ENCODE results near the gene CDKN1C.
A peak's percentile ranks its signal among the peaks of the same experiment; 100 is the strongest.

Gene CDKN1C

GRCh38 chr11:2885678-2886081 is at the start of gene CDKN1C:
CDKN1C (minus strand) TSS chr11:2885775; CDS start chr11:2885456, 319 bp downstream.
- peak; percentile 39 for DNase-seq

GRCh38 chr11:2934611-2935239 is 49.1 kb upstream of the CDKN1C start:
- DNase-seq: no peak

DNA sequence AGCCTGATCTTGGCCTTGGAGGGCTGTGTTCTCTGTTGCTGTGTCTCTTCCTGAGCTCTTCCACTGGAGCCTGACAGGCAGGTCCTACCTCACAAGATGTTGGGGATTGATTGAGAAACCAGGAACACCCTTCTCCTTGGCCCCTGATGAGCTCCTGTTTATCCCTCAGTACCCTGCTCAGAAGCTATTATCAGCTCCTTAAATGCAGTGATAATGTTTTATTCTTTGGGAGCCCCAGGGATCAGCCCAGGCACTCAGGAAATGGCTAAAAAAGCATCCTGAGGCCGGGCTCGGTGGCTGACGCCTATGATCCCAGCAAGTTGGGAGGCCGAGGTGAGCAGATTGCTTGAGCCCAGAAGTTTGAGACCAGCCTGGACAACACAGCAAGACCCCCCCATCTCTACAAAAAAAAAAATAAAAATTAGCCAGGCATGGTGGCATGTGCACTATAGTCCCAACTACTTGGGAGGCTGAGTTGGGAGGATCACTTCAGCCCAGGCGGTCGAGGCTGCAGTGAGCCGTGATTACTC is 48.5 kb upstream of the CDKN1C start:
- DNase-seq: no peak

DNA sequence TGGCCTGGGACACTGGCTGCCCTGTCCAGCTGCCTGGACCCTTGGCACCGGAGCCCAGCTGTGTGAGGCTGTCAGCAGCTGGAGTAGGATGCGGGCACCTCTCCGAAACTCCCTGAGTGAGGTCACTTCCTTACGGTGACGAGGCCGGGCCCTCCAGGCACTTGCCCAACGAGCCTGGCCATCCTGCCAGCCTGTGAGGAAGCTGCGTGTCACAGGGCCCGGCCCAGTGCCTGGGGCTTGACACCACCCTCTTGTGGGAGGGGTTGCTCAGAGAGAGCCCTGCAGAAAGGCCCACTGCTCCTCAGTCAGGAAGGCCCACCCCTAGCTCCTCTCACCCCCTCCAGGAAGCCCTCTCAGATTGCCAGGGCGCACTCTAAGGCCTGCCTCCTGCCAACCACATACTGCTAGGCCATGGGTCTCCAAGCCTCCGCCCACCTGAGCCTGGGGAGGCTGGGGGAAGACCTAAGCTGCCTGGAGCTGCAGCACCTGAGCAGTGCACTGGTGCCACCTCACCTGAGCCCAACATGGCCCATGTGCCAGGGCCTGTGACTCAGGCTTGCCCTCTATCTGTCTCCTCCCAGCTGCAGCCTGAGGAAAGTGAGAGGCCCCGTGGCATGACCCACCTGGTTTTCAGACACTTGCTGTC is 47.9 kb upstream of the CDKN1C start:
- no peak for DNase-seq

GRCh38 chr11:2932850-2933251 is 47.3 kb upstream of the CDKN1C start:
- DNase-seq: no peak

DNA sequence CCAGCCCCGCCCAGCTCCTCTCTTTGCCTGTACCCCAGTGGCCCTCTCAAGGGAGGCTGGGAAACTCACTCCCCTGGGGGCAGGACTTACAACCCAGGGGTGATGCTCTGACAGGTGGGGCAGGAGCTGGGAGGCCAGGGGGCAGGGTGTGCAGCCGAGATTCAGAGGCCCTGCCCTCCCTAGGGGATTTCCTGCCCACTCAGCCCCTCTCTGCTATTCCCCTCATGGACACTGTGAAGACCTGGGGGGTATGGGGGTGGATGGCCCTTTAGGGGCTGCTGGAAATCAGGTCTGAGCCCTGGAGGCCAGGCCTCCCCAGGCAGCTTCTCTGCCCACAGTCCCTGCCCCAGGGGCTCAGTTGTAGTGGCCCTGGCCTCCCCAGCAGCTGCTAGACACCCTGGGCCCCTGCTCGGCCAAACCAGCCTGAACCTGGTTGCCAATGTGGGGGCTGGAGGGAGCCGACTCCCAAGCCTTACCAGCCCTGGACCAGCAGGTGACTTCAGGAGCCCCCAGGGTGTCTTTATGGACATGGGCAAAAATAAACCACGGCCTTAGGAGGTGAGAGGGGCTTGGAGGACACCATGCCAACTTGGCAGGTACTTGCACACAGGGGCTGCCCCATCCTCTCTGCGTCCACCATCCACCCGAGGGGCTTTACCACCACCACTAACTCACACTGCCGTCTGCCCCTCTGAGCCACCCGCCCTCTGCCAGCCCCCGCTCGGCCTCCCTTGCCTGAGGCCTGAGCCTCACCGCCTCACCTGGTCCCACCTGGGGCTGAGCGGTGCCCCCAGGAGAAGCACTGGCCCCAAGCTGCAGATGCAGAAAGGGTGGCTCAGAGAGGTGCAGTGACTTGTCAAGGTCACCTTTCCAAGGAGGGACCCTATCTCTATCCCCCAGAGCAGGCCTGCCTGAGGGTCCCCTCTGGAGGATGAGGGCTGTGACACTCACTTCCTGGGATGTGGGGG is 46.5 kb upstream of the CDKN1C start:
- no peak for DNase-seq

GRCh38 chr11:2931420-2931746 is 45.8 kb upstream of the CDKN1C start:
- DNase-seq: no peak

GRCh38 chr11:2930704-2931419 is 45.3 kb upstream of the CDKN1C start:
- DNase-seq: no peak

DNA sequence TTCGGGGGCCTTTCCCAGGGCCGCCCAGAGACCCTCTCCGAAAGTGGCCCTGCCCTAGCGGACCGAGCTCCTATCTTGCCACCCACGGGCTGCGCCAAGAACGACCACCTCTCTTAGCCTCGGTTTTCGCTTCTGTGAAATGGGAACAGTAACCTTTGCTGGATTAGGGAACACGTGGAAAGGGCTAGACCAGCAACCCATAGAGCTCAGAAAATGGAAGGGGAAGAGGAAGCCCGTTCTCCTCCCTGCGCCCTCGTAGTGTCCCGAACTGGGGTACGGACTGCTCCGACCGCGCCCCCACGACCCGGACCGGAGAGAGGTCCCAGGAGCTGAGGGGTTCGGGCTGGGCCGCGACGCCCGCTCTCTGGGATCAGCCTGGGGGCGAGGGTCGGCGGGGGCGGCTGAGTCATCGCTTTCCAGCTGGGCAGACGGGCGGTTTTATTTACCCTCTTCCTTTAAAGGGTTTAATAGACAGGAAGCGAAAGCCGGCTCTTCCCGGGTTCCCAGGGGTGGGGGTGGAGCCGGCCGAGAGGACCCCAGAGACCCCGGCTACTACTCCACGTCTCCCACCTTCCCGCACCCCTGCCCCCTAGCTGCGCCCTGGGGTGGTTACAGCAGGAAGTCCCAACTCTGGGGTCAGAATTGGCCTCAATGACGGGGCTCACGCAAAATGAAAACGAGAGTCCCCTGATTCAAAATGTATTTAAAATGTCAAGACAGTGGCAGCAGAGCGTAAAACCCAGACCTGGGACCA is 44.6 kb upstream of the CDKN1C start:
- DNase-seq: no peak

DNA sequence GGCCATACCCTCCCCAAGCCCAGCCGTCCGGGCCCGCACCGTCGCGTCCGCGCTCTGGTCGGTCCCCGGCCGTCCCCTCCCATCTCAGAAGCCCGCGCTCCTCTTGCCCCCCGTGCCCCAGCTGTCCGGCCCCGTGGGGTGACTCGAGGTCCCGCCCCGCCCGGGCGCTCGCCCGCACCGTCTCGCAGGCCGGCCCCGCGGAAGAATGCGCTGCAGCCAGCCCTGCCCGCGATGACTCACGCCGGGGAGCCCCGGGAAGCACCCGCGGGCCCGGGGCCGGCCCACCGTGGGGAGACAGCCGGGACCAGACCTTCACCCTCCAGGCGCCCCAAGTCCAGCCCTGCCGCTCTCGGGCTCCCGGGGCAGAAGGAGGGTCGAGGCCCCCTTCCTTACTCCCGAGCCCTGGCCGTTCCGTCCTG is 44.0 kb upstream of the CDKN1C start:
- no peak for DNase-seq

GRCh38 chr11:2928605-2929530 is 43.3 kb upstream of the CDKN1C start, which contains the start of gene PHLDA2:
PHLDA2 (minus strand) TSS chr11:2929420; CDS start chr11:2929364, 56 bp downstream.
- no peak for DNase-seq

GRCh38 chr11:2927851-2928604 is 42.5 kb upstream of the CDKN1C start:
- no peak for DNase-seq

DNA sequence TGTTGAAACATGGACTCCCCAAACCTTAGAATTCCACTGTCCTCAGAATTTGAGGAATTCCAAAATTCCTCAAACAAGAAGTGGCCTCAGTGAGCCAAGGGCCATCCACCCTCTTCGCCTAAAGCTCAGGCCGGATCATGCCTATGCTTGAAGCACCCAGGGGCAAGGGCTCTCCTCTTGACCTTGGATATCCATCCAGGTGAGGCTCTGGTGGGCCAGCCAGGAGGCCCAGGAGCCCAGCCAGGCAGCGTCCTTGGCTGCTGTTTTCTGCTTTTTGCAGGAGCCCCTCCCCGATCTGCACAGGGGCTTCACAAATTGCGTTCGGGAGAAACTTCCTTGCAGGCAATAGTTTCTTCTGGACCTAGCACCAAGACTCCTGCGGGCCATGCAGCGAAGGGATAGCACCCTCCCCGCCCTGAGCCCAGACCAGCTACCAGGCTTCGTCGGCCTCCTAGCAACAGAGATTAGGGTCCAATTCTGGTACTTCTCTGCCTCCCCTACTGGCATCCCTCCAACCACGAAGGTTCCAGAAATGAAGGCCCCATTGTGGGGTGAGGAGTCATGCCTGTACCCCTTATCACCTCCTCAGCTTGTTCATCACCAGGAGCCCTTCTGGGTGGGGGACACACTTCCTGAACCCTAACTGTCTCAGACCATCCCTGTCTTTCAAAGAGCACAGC is 41.7 kb upstream of the CDKN1C start:
- no peak for DNase-seq

- DNase-seq: no peak
These were observed 41.1 kb upstream of the CDKN1C start for GRCh38 chr11:2926611-2927051.

DNA sequence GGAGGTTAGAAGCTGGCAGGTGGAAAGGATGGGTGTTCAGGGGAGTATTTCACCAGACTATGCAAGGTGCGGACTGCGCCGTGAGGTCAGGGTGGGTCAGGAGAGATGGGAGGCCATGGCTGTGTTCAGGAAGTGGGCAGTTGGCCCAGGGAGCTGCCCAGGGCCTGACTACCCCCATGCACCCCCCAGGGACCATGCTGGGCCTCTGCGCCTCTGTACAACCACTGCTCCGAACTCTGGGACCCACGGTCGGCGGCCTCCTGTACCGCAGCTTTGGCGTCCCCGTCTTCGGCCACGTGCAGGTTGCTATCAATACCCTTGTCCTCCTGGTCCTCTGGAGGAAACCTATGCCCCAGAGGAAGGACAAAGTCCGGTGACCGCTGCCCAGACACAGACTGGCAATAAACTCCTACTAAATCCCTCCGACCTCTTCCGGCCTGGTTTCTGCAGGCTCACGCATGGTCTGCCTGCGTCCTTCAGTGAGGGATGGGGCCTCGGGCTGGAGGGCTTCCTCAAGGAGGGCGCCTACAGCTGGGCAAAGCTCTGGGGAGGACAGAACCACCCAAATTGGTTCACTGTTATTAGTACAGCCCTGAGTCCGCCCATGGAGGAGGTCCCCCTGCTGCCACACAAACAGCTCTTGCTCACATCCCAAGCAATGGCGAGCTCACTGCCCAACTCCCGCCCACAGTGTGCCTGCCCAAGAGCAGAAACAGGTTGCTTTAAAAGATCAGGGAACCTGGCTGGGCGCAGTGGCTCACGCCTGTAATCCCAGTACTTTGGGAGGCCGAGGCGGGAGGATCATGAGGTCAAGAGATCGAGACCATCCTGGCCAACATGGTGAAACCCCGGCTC is 39.5 kb upstream of the CDKN1C start:
- no peak for DNase-seq

- no peak for DNase-seq
These were observed 38.8 kb upstream of the CDKN1C start for GRCh38 chr11:2924381-2924780.

DNA sequence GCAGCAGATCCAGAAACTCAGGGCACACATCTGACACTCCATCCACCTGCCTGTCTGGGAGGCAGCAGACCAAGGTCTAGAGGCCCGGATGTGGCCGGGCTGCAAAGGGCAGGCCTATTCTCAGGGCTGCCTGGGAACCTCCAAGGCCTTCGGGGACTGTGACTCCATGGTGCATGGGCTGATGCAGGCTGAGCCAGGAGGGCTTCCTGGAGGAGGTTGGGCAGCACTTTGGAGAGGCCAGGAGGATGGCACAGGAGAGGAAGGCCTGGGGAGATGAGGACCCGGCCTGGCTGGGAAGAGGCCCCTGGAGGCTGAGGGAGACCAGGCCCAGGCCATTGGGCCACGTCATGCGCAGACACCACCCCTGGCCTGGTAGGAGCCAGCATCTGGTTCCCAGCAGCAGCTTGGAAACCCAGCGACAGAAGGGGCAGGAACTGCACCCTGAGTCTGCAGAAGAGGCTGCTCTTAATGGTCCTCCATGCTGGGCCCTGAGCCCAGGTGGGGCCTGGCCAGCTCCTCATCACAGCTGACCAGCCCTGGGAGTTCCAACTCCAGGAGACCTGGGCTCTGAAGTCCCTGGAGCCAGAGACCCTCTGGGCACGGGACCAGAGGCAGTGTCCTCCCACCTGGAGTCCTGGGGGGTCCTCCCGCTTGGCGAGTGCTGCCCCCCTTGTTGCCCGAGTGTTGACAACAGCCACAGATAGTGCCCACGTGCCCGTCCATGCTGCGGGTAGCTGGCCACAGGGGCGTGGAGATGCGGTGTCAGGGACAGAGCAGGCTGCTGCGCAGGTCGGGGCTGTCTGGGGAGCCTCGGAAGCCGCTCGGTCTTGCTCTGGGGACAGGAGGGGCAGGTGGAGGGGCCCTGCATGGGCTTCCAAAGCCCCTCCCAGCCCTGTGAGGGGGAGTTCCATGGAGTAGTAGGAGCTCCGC is 38.1 kb upstream of the CDKN1C start:
- no peak for DNase-seq
